Activated T-helper 1 cell treated with Interleukin-2 at 50 U/mL for 16 hours (primary cell): ENCODE results near the gene RAB24.
A peak's percentile ranks its signal among the peaks of the same experiment; 100 is the strongest.
"Not testable (repeated sequence)": the region's sequence is repeated elsewhere in the genome, so short reads cannot be mapped to it uniquely, and the experiment has no call there.

ENCODE experiments used
- DNase-seq: peaks from one replicate; pipeline ENCODE4 v3.0.0-alpha.2; 2020; ENCODE audit warnings: low read depth

The RAB24 gene

GRCh38 chr5:177303121-177303924 lies at the start of gene RAB24, which contains the start of gene PRELID1:
TSS of gene RAB24 (minus strand) at chr5:177303719. CDS start at chr5:177303288, 431 bp downstream.
TSS of gene PRELID1 (plus strand) at chr5:177303799. CDS start at chr5:177303986, 187 bp downstream.
- peak; percentile 84 for DNase-seq

- no peak for DNase-seq
These were observed 49.6 kb upstream of the RAB24 start for GRCh38 chr5:177353093-177353492.

GRCh38 chr5:177351392-177352329 lies 48.1 kb upstream of the RAB24 start, which contains the start of gene LMAN2:
TSS of gene LMAN2 (minus strand) at chr5:177351668. CDS start at chr5:177351647, 21 bp downstream.
- DNase-seq = peak; percentile 81

GRCh38 chr5:177350776-177351391 lies 47.4 kb upstream of the RAB24 start:
- no peak for DNase-seq

- no peak for DNase-seq
These were observed 46.2 kb upstream of the RAB24 start for GRCh38 chr5:177349762-177350161.

GRCh38 chr5:177349362-177349647 lies 45.8 kb upstream of the RAB24 start:
- DNase-seq = no peak

- DNase-seq = no peak
These were observed 44.2 kb upstream of the RAB24 start for GRCh38 chr5:177347699-177348098.

- no peak for DNase-seq
These were observed 43.3 kb upstream of the RAB24 start for GRCh38 chr5:177346820-177347219.

- DNase-seq = no peak
These were observed 41.4 kb upstream of the RAB24 start for GRCh38 chr5:177344891-177345290.

GRCh38 chr5:177343777-177344176 lies 40.3 kb upstream of the RAB24 start:
- no peak for DNase-seq

- not testable (repeated sequence) for DNase-seq
These were observed 39.5 kb upstream of the RAB24 start for GRCh38 chr5:177343000-177343399.

- no peak for DNase-seq
These were observed 35.7 kb upstream of the RAB24 start for GRCh38 chr5:177339107-177339638.

GRCh38 chr5:177338251-177339106 lies 35.0 kb upstream of the RAB24 start:
- DNase-seq = no peak

GRCh38 chr5:177336603-177337494 lies 33.3 kb upstream of the RAB24 start:
- no peak for DNase-seq

- DNase-seq = no peak
These were observed 32.6 kb upstream of the RAB24 start for GRCh38 chr5:177336112-177336511.

GRCh38 chr5:177335701-177336065 lies 32.2 kb upstream of the RAB24 start:
- no peak for DNase-seq

- no peak for DNase-seq
These were observed 31.5 kb upstream of the RAB24 start for GRCh38 chr5:177334781-177335700.

GRCh38 chr5:177334155-177334551 lies 30.6 kb upstream of the RAB24 start:
- DNase-seq = no peak
